OCI-LY7 (cell line): ENCODE data around the gene IGSF8.

Experiments
- EZH2phosphoT487 ChIP-seq: fragments of 200-600 bp; sonication (generic); IDR thresholded peaks from 2 replicates; pipeline ENCODE4 v1.6.1; 2018; ENCODE audit warnings: low read depth, borderline replicate concordance, mild to moderate bottlenecking, mixed run types, antibody characterized with exemption, low read length, moderate library complexity, mixed read lengths
- TF ChIP-seq, protein P1 (sequence below): fragments of 200-600 bp; sonication (generic); conservative IDR thresholded peaks from 2 replicates; pipeline ENCODE4 v1.5.1; 2014; ENCODE audit warnings: mild to moderate bottlenecking, antibody characterized with exemption, low read length, moderate library complexity, mixed read lengths

DNA sequence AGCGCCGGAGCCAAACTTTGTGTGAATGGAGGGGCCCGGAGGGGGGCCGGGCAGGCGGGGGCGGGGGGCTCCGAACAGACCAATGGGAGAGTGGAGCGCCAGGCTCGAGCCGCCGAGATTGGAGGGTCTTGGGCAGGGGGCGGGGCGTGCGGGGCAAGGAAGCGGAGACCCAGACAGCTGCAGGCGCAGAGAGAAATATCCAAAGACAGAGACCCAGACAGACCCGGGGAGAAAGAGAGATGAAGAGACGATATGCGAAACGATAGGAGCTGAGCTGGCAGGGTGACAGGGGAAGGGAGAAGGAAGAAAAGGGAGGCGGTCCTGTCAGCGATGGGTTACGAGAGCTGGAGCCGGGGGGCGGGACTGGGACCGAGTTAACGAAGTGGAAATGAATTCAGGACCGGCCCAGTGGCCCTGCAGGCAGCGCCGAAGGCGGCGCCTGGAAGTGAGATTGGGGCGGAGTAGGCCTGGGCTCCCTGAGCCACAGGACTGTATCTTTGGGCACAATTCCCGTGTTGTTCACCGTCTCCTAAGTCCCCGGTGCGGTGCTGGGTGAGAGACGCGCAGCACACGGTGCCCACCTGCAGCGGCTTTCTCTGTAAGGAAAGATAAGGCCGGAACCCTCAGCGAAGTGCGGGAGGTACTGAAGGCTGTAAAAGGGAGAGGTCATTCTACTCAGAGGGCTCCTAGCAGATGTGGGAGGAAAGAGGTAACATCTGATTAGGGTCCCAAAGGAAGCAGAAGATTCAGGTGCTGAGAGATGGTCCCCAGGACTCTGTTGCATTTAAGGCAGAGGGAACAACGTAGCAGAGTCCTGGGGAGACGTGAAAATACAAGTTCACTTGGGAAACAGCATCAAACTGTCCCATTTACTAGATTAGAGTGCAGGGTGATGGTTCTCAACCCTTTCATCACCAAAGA, 27.9 kb downstream of the IGSF8 start:
- TF ChIP-seq, protein P1, sequence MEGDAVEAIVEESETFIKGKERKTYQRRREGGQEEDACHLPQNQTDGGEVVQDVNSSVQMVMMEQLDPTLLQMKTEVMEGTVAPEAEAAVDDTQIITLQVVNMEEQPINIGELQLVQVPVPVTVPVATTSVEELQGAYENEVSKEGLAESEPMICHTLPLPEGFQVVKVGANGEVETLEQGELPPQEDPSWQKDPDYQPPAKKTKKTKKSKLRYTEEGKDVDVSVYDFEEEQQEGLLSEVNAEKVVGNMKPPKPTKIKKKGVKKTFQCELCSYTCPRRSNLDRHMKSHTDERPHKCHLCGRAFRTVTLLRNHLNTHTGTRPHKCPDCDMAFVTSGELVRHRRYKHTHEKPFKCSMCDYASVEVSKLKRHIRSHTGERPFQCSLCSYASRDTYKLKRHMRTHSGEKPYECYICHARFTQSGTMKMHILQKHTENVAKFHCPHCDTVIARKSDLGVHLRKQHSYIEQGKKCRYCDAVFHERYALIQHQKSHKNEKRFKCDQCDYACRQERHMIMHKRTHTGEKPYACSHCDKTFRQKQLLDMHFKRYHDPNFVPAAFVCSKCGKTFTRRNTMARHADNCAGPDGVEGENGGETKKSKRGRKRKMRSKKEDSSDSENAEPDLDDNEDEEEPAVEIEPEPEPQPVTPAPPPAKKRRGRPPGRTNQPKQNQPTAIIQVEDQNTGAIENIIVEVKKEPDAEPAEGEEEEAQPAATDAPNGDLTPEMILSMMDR: no peak
- TF ChIP-seq EZH2phosphoT487: no peak
